Mesenchymal stem cell (in vitro differentiated cells and primary cell): ENCODE measurements around the gene ZNF554.
A peak's percentile ranks its signal among the peaks of the same experiment; 100 is the strongest.
"Not testable (repeated sequence)": the region's sequence is repeated elsewhere in the genome, so short reads cannot be mapped to it uniquely, and the experiment has no call there.

Source experiments
- DNase-seq: peaks from one replicate; pipeline ENCODE4 v3.0.0-alpha.2; 2013
- H2AFZ ChIP-seq: one replicate; pipeline ENCODE4 v1.6.1; 2013; ENCODE audit warnings: low read depth, mild to moderate bottlenecking, control low read depth, inconsistent platforms, low read length, moderate library complexity
- H2AK5ac ChIP-seq: 2 replicates; pipeline ENCODE4 v1.6.1; 2013; ENCODE audit warnings: low read length, moderate library complexity, mild to moderate bottlenecking, inconsistent platforms; ENCODE audit not compliant: severe bottlenecking
- H2BK120ac ChIP-seq: one replicate; pipeline ENCODE4 v1.6.1; 2013; ENCODE audit warnings: low read depth, mild to moderate bottlenecking, inconsistent platforms, low read length, moderate library complexity
- H2BK12ac ChIP-seq, 2 experiments: one replicate each; pipeline ENCODE4 v1.6.1; 2013; ENCODE audit warnings: inconsistent platforms in 2 of 2, low read length in 2 of 2, mild to moderate bottlenecking in 2 of 2, moderate library complexity in 2 of 2, control low read depth in 1 of 2
- H2BK15ac ChIP-seq: one replicate; pipeline ENCODE4 v1.6.1; 2013; ENCODE audit warnings: mild to moderate bottlenecking, low read depth, inconsistent platforms; ENCODE audit not compliant: poor library complexity, severe bottlenecking
- H2BK5ac ChIP-seq: 2 replicates; pipeline ENCODE4 v1.6.1; 2013; ENCODE audit warnings: low read depth, mild to moderate bottlenecking, low read length, control low read depth, inconsistent platforms; ENCODE audit not compliant: poor library complexity, severe bottlenecking
- H3K14ac ChIP-seq, 2 experiments: one replicate each; pipeline ENCODE4 v1.6.1; 2013; ENCODE audit warnings: inconsistent platforms in 2 of 2, low read length in 2 of 2, control low read depth in 1 of 2, mild to moderate bottlenecking in 1 of 2, moderate library complexity in 1 of 2
- H3K18ac ChIP-seq, 2 experiments: one replicate each; pipeline ENCODE4 v1.6.1; 2013; ENCODE audit warnings: inconsistent platforms in 2 of 2, low read length in 2 of 2, control low read depth in 1 of 2, low read depth in 1 of 2, mild to moderate bottlenecking in 1 of 2
- H3K23ac ChIP-seq, 2 experiments: one replicate each; pipeline ENCODE4 v1.6.1; 2013; ENCODE audit warnings: inconsistent platforms in 2 of 2, low read length in 2 of 2, mild to moderate bottlenecking in 2 of 2, moderate library complexity in 2 of 2, control low read depth in 1 of 2
- H3K27ac ChIP-seq: 2 replicates; pipeline ENCODE4 v1.5.1; 2013; ENCODE audit warnings: mild to moderate bottlenecking, moderate library complexity, low read length, control low read depth, inconsistent platforms; ENCODE audit not compliant: poor library complexity, severe bottlenecking
- H3K27me3 ChIP-seq, 2 experiments: 2 replicates each; pipeline versions ENCODE4 v1.6.1 to v1.7.0; 2013; ENCODE audit warnings: low read length in 2 of 2, mild to moderate bottlenecking in 2 of 2, moderate library complexity in 2 of 2, control low read depth in 1 of 2, inconsistent platforms in 1 of 2; ENCODE audit not compliant: control insufficient read depth in 1 of 2, insufficient read depth in 1 of 2
- H3K36me3 ChIP-seq, 2 experiments: 2 replicates each; pipeline versions ENCODE4 v1.6.1 to v1.7.0; 2013; ENCODE audit warnings: low read length in 2 of 2, control low read depth in 1 of 2, inconsistent platforms in 1 of 2, low read depth in 1 of 2, mild to moderate bottlenecking in 1 of 2; ENCODE audit not compliant: insufficient read depth in 2 of 2, control insufficient read depth in 1 of 2
- H3K4ac ChIP-seq, 2 experiments: one replicate each; pipeline ENCODE4 v1.6.1; 2013; ENCODE audit warnings: inconsistent platforms in 2 of 2, low read length in 2 of 2, mild to moderate bottlenecking in 2 of 2, moderate library complexity in 2 of 2, control low read depth in 1 of 2, low read depth in 1 of 2
- H3K4me1 ChIP-seq: 2 replicates; pipeline ENCODE4 v1.6.1; 2013; ENCODE audit warnings: low read depth, low read length, control low read depth; ENCODE audit not compliant: control insufficient read depth, insufficient read depth
- H3K4me2 ChIP-seq: 2 replicates; pipeline ENCODE4 v1.6.1; 2013; ENCODE audit warnings: low read length, mild to moderate bottlenecking, inconsistent platforms; ENCODE audit not compliant: poor library complexity, severe bottlenecking
- H3K4me3 ChIP-seq, 2 experiments: 2 replicates each; pipeline versions ENCODE4 v1.5.1 to v1.7.0; 2013; ENCODE audit warnings: low read length in 2 of 2, mild to moderate bottlenecking in 2 of 2, control low read depth in 1 of 2, low read depth in 1 of 2; ENCODE audit not compliant: insufficient read depth in 1 of 2
- H3K79me1 ChIP-seq: replicated peaks from 2 replicates; pipeline ENCODE4 v1.6.1; 2013; ENCODE audit warnings: mild to moderate bottlenecking, control low read depth, low read length, inconsistent platforms; ENCODE audit not compliant: poor library complexity, severe bottlenecking
- H3K9ac ChIP-seq: 2 replicates; pipeline ENCODE4 v1.7.0; 2013; ENCODE audit warnings: mild to moderate bottlenecking, low read length, moderate library complexity
- H3K9me3 ChIP-seq: 2 replicates; pipeline ENCODE4 v1.7.0; 2013; ENCODE audit warnings: mild to moderate bottlenecking, low read length; ENCODE audit not compliant: control insufficient read depth
- H4K8ac ChIP-seq: one replicate; pipeline ENCODE4 v1.6.1; 2013; ENCODE audit warnings: inconsistent platforms, mild to moderate bottlenecking, low read length, moderate library complexity
- H4K91ac ChIP-seq: one replicate; pipeline ENCODE4 v1.6.1; 2013; ENCODE audit warnings: mild to moderate bottlenecking, low read length, inconsistent platforms
- WGBS: methylation state at CpG from one replicate; pipeline ENCODE4 v1.1.7; 2013; ENCODE audit warnings: mixed read lengths; 5-methylcytosine and 5-hydroxymethylcytosine counted together

Gene ZNF554

GRCh38 chr19:2816641-2817040 is 3.0 kb upstream of the ZNF554 start:
- WGBS, result 93% methylated on average over 16 of the region's 16 CpGs
- Histone ChIP-seq H3K4me3 (no peak overlapping the region), H3K9me3 (no peaks in the 10 kb centered on the region), H3K4me1 (peaks cover 13% of the 10 kb centered on the region), H2BK5ac (no peak overlapping the region), H4K91ac (no peak overlapping the region), H3K27me3 (no peaks in the 10 kb centered on the region), H3K14ac (no peak overlapping the region), H3K4ac (no peak overlapping the region), H2AFZ (no peak overlapping the region), H3K18ac (no peak overlapping the region), H2BK15ac (no peak overlapping the region), H4K8ac (no peak overlapping the region), H2AK5ac (no peak overlapping the region), H3K36me3 (peaks cover 8 to 51% of the 10 kb centered on the region in 2 experiments), H3K9ac (no peak overlapping the region), H2BK120ac (no peak overlapping the region), H3K4me2 (no peak overlapping the region), H2BK12ac (no peak overlapping the region), H3K79me1 (peaks cover 10% of the 10 kb centered on the region), H3K23ac (no peak overlapping the region), H3K27ac (no peak overlapping the region)
- no peak for DNase-seq

GRCh38 chr19:2817237-2817829 is 2.3 kb upstream of the ZNF554 start:
- not testable (repeated sequence) for H3K4me2 ChIP-seq, H4K91ac ChIP-seq, H4K8ac ChIP-seq, H3K14ac ChIP-seq, H2AFZ ChIP-seq, H3K27me3 ChIP-seq, H3K4me3 ChIP-seq, H2AK5ac ChIP-seq, H3K9ac ChIP-seq, H3K27ac ChIP-seq, H2BK12ac ChIP-seq, H3K9me3 ChIP-seq, H2BK120ac ChIP-seq, H2BK15ac ChIP-seq, H3K23ac ChIP-seq, DNase-seq, H2BK5ac ChIP-seq, H3K18ac ChIP-seq, H3K4ac ChIP-seq
- peaks cover 13% of the 10 kb centered on the region for H3K79me1 ChIP-seq
- H3K4me1 ChIP-seq, result peaks cover 13% of the 10 kb centered on the region
- 94% methylated on average over 21 of the region's 22 CpGs for WGBS
- peaks cover 8 to 44% of the 10 kb centered on the region in 2 experiments for H3K36me3 ChIP-seq

- H3K18ac ChIP-seq, result peak overlapping the region; percentile 54 to 71
- no peak overlapping the region for H2AK5ac ChIP-seq
- H2BK12ac ChIP-seq, result no peak overlapping the region
- H3K79me1 ChIP-seq, result peaks cover 18% of the 10 kb centered on the region
- H3K36me3 ChIP-seq, result peaks cover 18 to 42% of the 10 kb centered on the region in 2 experiments
- H2BK15ac ChIP-seq, result peak overlapping the region; percentile 61
- no peaks in the 10 kb centered on the region for H3K27me3 ChIP-seq
- peak overlapping the region; percentile 84 for H4K91ac ChIP-seq
- H3K14ac ChIP-seq, result peak overlapping the region in 1 of 2 experiments; percentile 73
- H3K4ac ChIP-seq, result peak overlapping the region; percentile 5 to 60
- H4K8ac ChIP-seq, result peak overlapping the region; percentile 96
- H3K27ac ChIP-seq, result no peak overlapping the region
- peak overlapping the region; percentile 69 for H2BK120ac ChIP-seq
- peaks cover 3% of the 10 kb centered on the region for H3K9me3 ChIP-seq
- H3K4me3 ChIP-seq, result peak overlapping the region; percentile 77 to 93
- H2BK5ac ChIP-seq, result no peak overlapping the region
- peak overlapping the region; percentile 87 for H2AFZ ChIP-seq
- H3K23ac ChIP-seq, result peak overlapping the region in 1 of 2 experiments; percentile 66
- H3K4me2 ChIP-seq, result peak overlapping the region; percentile 96
- peak; percentile 28 for DNase-seq
- H3K9ac ChIP-seq, result peak overlapping the region; percentile 86
- H3K4me1 ChIP-seq, result peaks cover 13% of the 10 kb centered on the region
- WGBS, result 5% methylated on average over 36 of the region's 36 CpGs
Measured at GRCh38 chr19:2820112-2820702, 539 bp downstream of the ZNF554 start.

- H4K91ac ChIP-seq, result no peak overlapping the region
- peaks cover 18% of the 10 kb centered on the region for H3K79me1 ChIP-seq
- no peak overlapping the region for H4K8ac ChIP-seq
- no peak overlapping the region for H3K18ac ChIP-seq
- H2AK5ac ChIP-seq, result no peak overlapping the region
- no peak overlapping the region for H3K4me3 ChIP-seq
- no peak overlapping the region for H2BK15ac ChIP-seq
- no peak overlapping the region for H2BK12ac ChIP-seq
- peaks cover 15% of the 10 kb centered on the region for H3K9me3 ChIP-seq
- H3K4me2 ChIP-seq, result no peak overlapping the region
- no peaks in the 10 kb centered on the region for H3K27me3 ChIP-seq
- WGBS, result 97% methylated on average over 4 of the region's 5 CpGs
- no peak overlapping the region for H3K4ac ChIP-seq
- no peak overlapping the region for H2BK5ac ChIP-seq
- H3K4me1 ChIP-seq, result peaks cover 13% of the 10 kb centered on the region
- no peak overlapping the region for H2AFZ ChIP-seq
- H3K23ac ChIP-seq, result no peak overlapping the region
- no peak overlapping the region for H3K14ac ChIP-seq
- no peak overlapping the region for H3K27ac ChIP-seq
- no peak for DNase-seq
- H3K36me3 ChIP-seq, result peaks cover 32 to 41% of the 10 kb centered on the region in 2 experiments
- H2BK120ac ChIP-seq, result no peak overlapping the region
- no peak overlapping the region for H3K9ac ChIP-seq
Measured at GRCh38 chr19:2822846-2823245, 3.2 kb downstream of the ZNF554 start.
